NCI-H2081 (cell line): ENCODE data around the gene MYADML2.
"Not testable (repeated sequence)": the region's sequence is repeated elsewhere in the genome, so short reads cannot be mapped to it uniquely, and the experiment has no call there.

ENCODE experiments used
- DNase-seq, 2 experiments: peaks; one replicate each; lab custom pipeline; 2025; lab: John Stamatoyannopoulos, UW

MYADML2 gene, protein sequence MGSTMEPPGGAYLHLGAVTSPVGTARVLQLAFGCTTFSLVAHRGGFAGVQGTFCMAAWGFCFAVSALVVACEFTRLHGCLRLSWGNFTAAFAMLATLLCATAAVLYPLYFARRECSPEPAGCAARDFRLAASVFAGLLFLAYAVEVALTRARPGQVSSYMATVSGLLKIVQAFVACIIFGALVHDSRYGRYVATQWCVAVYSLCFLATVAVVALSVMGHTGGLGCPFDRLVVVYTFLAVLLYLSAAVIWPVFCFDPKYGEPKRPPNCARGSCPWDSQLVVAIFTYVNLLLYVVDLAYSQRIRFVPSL

DNA sequence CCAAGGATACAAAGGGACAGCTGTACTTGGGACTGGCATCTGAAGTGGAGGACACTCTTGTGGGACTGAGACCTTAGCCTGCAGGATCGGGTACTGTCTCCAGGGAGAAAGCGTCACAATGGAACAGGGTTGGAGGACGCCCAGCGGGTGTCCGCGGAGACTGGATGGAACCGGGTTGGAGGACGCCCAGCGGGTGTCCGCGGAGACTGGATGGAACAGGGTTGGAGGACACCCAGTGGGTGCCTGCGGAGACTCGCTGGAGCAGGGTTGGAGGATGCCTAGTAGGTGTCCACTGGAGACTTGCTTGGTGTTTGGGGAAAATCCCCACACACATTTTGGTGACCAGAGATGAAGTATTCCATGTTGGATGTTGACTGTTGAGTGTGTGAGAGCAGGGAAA is at the start of gene MYADML2:
Gene MYADML2 (minus strand): TSS at position 45 of the 400 bp plus-strand sequence. CDS start 5,492 bp downstream, outside the sequence.
- no peak for DNase-seq

DNA sequence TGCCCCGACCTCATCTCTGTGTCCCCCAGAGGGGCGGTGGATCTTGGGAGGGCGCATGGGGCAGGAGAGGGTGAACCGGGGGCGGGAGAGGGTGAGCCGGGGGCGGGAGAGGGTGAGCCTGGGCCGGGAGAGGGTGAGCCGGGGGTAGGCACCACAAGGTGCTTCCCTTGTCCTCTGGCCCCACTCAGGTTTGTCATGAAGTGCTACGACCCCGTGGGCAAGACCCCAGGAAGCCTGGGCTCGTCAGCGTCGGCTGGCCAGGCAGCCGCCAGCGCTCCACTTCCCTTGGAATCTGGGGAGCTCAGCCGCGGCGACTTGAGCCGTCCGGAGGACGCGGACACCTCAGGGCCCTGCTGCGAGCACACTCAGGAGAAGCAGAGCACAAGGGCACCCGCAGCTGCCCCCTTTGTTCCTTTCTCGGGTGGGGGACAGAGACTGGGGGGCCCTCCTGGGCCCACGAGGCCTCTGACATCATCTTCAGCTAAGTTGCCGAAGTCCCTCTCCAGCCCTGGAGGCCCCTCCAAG is 49.3 kb upstream of the MYADML2 start:
- no peak for DNase-seq

DNA sequence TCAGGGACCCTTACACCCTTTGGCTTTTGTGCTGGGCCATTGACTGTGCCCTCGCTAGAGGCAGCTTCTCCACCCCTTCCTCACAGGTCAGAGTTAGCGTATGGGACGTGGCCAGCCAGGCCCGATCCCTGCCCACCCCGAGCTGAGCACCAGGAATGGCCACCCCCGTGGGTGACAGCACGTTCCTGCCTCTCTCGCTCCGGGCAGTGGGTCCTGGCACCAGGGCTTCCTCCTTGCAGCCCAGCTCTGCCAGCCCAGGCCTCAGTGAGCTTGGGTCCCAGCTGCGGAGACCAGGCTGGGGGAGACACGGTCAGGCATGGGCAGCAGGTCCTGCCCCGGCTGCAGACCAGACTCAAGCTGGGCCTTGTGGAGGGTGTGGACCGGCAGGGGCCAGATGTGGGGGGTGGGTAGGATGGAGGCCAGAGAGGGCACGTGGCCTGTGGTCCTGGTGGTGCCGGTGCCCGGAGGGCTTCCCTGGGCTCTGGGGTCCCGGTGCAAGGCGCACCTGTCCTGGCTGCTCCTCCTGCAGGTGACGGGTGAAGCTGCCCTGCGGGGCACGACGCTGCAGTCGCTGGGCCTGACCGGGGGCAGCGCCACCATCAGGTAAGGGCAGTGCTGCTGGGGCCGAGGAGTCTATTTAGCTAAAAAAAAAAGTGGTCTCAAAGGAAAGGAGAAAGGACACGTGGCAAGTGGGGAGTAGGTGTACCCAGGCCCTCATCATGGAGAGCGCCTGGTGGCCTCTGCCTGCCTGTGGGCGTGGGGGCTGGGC is 48.6 kb upstream of the MYADML2 start:
- no peak for DNase-seq

DNA sequence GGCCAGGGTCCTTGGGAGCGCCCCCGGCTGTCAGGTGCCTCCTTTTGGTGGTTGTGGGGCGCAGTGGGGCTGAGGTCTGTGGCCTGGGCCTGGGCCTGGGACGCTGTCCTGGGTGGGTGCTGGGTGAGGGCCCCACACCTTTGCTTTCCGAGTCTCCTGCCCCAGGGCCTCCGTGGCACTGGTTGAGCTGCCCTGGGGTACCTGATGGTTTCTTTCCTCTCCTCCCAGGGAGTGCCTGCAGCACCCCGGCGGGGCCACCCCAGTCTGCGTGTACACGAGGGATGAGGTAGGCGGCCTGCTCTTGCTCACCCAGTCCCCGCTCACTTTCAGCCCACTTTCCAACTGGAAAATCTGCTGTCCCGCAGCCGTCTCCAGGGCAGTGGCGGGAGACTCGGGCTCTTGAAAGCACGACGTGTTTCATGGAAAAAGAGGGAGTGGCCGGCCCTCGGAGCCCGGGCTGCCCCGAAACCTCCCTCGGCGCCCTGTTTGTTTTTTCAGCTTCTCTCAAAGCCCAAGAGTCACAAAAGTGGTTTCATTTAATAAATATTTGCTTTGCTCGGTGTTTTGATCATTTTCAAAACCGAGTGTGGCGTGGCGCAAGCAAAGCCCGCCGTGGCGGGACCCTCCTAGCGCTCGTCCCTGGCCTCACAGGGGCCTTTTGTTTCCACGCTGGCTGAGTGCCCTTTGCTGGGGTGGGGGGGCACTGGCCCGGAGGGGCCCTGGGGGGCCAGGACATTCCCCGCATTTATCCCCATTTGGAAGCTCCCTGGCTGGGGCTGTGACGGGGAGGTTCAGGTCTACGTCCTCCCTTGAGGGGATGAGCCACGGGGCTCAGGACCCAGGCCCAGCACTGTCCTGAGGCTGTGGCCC is 47.8 kb upstream of the MYADML2 start:
- no peak for DNase-seq

DNA sequence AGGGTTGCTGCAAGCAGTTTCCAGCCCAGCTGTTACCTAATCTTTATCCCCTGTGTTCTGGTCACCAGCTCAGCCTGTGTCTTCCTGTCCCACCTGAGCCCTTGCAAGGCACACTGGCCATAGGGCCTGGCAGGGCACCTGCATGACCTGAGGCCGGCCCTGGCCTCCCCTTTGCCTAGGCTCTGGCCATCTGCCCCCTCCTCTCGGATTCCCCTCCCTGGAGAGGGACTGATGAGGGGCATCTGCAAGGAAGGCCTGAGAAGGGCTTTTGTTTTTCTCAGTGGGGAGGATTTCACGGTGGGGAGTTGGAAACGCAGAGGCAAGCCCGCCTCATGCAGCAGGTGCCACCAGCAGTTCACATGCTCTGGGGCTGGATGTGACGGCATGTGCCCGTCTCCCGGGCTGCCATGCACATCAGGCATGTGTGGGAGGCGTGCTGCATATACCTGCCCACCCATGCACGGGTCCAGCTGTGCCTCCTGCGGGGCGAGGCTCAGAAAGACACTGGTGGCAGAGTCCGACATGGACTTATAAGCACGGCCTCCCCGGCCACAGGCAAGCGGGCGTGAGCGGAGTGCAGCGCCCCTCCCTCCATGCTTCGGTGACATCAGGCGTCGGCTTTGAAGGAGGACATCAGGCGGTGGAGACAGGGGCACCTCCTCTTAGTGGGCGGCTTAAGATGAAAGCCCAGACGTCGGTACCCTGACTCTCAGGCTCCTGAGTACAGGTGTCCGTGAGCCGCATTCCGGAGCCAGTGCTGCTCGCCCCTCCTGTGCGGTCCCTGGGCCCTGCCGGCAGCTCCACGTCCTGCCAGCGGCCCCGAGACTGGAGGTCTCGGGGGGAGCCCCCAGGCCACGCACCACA is 46.9 kb upstream of the MYADML2 start:
- no peak for DNase-seq

DNA sequence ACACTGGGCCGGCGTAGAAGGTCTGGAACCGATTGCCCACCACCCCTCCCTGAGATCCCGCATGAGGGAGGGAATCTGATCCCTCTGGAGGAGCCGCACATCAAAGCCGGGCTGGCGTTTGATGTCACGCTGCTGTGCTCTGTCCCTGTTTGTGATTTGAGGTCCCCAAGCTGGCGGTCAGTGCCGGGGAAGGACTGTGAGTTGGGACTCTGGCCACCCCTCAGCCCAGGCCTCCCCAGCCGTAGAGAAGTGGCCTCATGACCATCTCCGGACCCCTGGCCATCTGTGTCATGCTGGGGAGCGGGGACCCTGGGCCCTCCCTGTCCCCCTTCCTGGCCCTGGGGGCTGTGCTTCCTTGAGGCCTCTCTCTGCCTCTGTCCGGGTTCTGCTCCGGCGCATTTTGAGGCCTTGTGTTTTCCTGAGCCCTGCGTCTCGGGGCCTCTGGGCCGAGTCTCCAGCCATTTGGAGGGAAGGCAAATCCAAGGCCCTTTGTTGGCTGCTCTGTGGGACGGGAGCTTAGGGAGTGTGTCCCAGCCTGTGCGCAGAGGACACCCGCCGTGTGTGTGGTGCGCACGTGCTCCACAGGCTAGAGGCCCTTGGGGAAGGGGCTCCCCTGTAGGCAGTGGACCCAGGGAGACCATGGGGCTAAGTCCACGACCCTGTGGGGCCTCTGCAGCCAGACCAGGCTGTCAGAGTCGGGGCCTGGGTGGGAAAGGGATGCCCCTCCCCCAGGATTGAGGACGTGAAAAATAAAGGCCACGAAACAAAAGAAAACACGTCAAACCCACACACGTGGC is 45.5 kb upstream of the MYADML2 start:
- no peak for DNase-seq

DNA sequence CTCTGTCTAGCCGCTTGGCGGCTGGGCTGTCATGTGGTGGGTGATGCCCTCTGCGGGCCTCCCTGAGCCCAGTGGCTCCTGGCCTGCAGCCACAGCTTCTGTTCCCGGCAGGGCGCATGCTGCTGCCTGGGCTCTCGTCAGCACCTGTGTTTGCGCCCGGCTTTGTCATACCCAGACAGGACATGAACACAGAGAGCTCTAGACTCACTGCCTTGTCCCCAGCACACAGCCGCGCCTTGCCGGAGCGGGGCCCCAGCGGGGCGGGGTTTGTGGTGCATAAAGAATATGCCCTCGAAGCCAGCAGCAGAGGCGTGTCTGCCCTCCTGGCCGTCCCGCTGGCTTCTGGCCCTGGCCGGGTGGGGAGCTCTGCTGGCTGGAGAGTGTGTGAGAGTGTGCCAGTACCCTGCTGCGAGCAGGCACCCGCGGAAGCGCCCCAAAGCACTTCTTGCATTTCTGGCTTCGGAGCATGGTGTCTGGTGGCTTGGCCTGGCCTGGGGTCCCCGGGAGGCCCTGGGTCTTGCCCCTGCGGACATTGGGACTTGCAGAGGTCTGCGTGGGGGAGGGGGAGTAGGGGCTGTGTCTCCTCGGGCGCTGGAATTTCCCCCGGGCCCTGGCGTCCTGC is 44.8 kb upstream of the MYADML2 start:
- peak; percentile 81 to 91 for DNase-seq

DNA sequence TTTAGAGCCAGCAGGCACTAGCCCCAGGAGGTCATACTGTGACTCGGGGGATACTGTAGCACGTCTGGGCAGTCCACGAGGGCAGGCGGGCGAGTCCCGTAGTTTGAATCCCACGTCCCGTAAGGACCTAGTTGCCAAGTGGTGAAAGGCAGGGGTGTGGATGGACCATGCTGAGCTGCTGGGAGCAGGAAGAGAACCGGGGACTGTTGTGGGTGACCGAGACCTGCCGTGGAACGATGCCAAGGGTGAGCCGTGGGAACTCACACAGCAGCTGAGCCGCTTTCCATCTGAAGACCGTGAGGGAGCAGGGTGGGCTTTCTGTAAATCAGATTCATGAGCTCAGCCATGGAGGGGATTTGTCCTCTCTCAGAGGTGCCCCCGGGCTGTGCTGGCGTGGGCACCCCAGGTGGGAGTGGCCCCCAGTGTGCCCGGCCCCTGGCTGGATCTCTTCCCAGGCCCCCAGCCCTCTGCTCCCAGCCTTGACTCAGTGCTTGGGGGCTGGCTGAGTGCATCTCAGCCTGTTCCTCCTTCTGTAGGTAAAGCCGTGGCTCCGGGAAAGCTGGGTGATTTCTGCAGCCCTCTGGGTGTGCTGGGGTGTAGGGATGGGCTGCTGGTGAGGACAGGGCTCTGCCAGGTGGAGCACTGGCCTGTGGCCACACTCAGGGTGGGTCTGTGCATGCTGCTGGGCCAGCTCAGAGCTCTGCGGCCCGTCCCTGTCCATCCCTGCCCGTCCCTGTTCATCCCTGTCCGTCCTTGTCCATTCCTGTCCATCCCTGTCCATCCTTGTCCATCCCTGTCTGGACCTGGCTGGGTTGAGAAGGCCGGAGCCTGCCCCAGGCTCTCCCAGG is 44.0 kb upstream of the MYADML2 start:
- DNase-seq = no peak

DNA sequence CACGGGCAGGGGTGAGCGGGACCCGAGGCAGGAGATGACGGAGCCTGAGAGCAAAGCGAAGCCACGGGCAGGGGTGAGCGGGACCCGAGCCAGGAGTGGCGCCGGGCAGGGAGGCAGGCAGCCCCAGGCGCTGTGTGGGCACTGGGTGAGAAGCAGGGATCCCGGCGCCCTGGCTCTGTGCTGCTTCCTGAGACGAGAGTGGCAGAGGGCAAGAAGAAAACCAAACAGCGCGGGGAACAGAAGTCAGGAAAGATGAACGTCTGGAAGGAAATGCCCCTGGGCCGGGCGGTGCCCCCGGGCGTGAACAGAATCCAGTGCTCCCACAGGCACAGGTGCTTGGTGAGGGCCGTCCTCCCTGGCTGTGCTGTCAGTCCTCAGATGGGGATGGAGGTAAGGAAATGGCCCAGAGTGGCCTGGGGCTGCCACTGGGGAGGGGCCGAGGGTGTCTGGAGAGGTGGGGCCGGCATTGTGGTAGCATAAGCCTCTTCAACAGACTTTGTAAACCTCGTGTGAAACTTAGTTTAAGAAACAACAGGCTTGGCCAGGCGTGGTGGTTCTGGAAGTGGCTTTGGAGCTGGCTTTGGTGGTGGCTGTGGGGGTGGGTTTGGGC is 40.2 kb upstream of the MYADML2 start:
- DNase-seq = no peak

DNA sequence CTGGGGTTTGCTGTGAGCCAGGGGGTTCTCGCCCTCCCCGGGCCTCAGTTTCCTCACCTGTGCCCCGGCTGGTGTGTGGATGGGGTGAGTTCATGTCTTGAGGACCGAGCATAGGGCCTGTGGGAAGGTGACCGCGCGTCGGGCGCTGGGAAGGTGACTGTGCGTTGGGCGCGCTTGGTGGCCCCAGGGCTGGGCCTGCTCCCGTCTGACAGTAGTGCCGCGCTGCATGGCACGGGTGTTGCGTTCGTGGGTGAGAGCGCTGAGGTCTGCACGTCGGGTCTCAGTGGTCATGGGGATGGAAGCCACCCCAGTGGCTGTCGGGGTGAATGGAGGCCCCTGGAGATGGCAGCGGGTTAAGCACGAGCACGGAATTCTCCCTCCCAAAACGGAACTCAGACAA is 39.6 kb upstream of the MYADML2 start:
- no peak for DNase-seq

DNA sequence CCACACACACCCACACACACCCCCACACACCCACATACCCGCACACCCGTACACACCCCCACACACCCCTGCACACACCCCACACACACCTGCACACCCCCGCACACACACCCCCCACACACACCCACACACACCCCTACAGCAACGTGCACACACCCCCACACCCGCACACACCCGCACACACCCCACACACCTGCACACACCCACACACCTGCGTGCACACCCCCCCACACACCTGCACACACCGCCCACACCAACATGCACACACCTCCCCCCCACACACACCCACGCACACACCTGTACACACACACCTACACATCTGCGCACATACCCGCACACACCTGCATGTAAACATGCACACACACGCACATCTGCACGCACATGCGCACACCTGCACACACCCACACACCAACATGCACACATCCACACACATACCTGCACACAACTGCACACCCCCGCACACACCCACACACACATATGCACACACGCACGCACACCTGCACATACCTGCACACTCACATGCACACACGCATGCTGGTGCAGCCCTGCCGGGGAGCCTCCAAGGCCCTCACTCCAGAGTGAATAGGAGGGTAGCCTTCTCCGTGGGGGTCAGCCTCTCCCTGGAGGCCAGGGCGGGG is 37.9 kb upstream of the MYADML2 start:
- no peak for DNase-seq

DNA sequence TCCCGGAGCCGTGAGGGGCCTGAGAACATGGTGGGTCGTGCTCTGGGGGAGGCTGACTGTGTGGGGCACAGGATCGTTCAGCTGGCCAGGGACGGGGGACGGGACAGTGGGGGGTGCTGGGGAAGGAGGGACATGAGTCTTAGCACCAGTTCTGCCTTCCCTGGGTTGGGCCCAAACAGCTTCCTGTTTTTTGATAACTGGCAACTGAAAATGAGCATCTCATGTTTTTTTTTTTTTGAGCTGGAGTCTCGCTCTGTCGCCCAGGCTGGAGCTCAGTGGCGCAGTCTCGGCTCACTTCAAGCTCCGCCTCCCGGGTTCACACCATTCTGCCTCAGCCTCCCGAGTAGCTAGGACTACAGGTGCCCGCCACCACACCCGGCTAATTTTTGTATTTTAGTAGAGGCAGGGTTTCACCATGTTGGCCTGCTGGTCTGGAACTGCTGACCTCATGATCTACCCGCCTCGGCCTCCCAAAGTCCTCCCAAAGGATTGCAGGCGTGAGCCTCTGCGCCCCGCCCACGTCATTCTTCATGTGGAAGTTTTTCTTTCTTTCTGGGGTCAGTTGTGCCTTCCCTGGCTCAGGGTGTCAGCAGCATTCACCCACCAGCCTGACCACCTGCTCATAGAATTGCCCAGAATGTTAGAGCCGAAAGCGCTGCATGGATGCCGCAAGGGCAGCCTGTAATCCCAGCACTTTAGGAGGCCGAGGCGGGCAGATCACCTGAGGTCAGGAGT is 36.8 kb upstream of the MYADML2 start:
- DNase-seq = no peak

DNA sequence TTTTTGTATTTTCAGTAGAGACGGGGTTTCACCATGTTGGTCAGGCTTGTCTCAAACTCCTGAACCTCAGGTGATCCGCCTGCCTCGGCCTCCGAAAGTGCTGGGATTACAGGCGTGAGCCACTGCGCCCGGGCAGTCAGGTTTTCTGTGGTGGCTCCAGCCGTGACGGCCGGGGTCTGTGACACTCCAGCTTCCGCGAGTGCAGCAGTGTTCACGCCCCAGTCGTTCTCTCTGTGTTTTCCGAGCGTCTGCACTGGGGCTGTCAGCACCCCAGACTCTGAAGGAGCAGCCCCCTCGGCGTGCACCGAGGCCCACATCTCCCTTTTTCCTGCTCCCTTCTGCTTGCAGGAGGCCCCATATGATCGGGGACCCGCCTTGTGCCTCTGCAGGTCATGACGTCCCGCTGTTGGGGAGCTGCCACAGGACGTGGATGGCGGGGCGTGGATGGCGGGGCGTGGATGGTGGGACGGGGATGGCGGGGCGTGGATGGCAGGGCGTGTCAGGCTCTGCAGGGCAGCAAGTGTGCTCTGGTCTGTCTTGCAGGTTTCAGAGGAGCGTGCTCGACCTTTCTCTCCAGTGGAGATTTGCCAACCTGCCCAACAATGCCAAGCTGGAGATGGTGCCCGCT is 36.1 kb upstream of the MYADML2 start:
- DNase-seq = no peak

DNA sequence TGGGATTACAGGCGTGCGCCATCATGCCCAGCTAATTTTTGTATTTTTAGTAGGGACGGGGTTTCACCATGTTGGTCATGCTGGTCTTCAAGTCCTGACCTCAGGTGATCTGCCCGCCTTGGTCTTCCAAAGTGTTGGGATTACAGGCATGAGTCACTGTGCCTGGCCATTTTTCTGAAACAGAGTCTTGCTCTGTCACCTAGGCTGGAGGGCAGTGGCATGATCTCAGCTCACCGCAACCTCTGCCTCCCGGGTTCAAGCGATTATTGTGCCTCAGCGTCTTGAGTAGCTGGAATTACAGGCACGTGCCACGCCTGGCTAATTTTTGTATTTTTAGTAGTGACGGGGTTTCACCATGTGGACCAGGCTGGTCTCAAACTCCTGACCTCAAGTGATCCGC is 34.5 kb upstream of the MYADML2 start:
- not testable (repeated sequence) for DNase-seq

DNA sequence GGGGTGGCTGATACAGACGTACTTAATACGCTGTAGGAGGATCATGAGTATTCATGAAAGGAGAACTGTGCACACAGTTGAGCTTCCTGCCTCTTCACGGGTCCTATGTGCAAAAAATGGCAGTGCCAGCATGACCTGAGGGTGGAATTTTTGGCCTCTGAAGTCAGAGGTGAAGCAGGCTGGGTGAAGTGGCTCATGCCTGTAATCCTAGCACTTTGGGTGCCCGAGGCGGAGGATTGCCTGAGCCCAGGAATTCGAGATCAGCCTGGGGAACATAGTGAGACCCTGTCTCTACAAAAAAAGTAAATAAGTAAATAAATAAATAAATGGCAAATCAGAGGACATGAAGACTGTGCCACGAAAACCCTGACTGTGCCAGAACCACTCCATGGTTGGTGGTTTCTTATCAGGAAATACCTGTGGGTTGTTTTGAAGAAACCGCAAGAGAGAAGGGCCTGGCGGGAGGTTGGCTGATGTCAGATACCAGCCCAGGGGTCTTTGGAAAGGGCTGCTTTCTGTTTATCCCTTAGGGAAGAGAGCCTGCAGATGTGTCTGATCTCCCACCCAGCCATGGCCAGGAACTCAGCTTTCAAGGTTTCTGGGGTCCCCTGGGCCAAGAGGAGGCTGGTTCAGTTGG is 33.8 kb upstream of the MYADML2 start:
- no peak for DNase-seq

DNA sequence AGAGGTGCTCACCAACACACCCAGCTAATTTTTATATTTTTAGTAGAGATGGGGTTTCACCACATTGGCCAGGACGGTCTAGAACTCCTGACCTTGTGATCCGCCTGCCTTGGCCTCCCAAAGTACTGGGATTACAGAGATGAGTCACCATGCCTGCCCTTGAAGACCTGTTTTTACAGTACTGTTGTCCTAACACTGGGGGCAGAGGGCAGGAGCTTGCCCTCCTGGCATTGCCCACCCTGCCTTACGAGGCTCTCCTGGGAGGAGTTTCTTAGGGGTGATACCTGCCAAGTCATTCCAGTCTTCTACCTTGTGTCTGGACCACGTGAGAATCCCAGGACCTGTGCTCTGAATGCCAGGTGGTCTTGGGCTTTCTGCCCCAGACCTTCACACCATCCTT is 33.1 kb upstream of the MYADML2 start:
- no peak for DNase-seq
